Astrocyte (in vitro differentiated cells and primary cell): Measurements from ENCODE around the gene SPDEF. TPM values are rescaled to one million over a fixed set of nuclear protein-coding genes. Genes with fewer than 3 reads are reported as not detected.

ENCODE experiments used
- DNase-seq: peaks from one replicate; pipeline ENCODE4 v3.0.0-alpha.2; 2010; ENCODE audit warnings: low read depth
- FAIRE-seq: peaks from 2 replicates; lab custom pipeline; 2011; peaks lifted over from hg19 to GRCh38; lab: Jason Lieb, UNC
- H2AFZ ChIP-seq: 2 replicates; pipeline ENCODE4 v1.6.0; 2012; ENCODE audit warnings: low read depth, low read length, inconsistent platforms
- H3K27ac ChIP-seq: 2 replicates; pipeline ENCODE4 v1.5.1; 2011; ENCODE audit warnings: low read depth, low read length, inconsistent platforms
- H3K27me3 ChIP-seq: 2 replicates; pipeline ENCODE4 v1.6.0; 2011; ENCODE audit warnings: low read length, inconsistent platforms; ENCODE audit not compliant: insufficient read depth
- H3K36me3 ChIP-seq: 2 replicates; pipeline ENCODE4 v1.5.1; 2011; ENCODE audit warnings: low read length, inconsistent platforms; ENCODE audit not compliant: insufficient read depth
- H3K4me1 ChIP-seq: 2 replicates; pipeline ENCODE4 v1.5.1; 2011; ENCODE audit warnings: low read length, inconsistent platforms; ENCODE audit not compliant: insufficient read depth
- H3K4me2 ChIP-seq: 2 replicates; pipeline ENCODE4 v1.6.0; 2012; ENCODE audit warnings: low read length, inconsistent platforms
- H3K4me3 ChIP-seq: 2 replicates; pipeline ENCODE4 v1.5.1; 2011; ENCODE audit warnings: low read depth, mild to moderate bottlenecking, low read length, inconsistent platforms; ENCODE audit not compliant: insufficient read depth
- H3K79me2 ChIP-seq: 2 replicates; pipeline ENCODE4 v1.6.0; 2012; ENCODE audit warnings: mild to moderate bottlenecking, low read length, inconsistent platforms; ENCODE audit not compliant: insufficient read depth
- H3K9ac ChIP-seq: 2 replicates; pipeline ENCODE4 v1.6.0; 2012; ENCODE audit warnings: mild to moderate bottlenecking, low read length, inconsistent platforms
- H3K9me3 ChIP-seq: 2 replicates; pipeline ENCODE4 v1.5.1; 2012; ENCODE audit warnings: low read depth, mild to moderate bottlenecking, low read length, inconsistent platforms; ENCODE audit not compliant: insufficient read depth
- H4K20me1 ChIP-seq: 2 replicates; pipeline ENCODE4 v1.6.0; 2012; ENCODE audit warnings: low read length, inconsistent platforms; ENCODE audit not compliant: insufficient read depth
- H3K27ac Mint-ChIP-seq: one replicate; pipeline ENCODE4 v1.8.0; 2021; ENCODE audit warnings: mild to moderate bottlenecking, mixed read lengths; ENCODE audit not compliant: unreplicated experiment
- H3K27me3 Mint-ChIP-seq: one replicate; pipeline ENCODE4 v1.8.0; 2021; ENCODE audit warnings: low read depth, mixed read lengths; ENCODE audit not compliant: unreplicated experiment
- H3K36me3 Mint-ChIP-seq: one replicate; pipeline ENCODE4 v1.8.0; 2021; ENCODE audit warnings: low read depth, mixed read lengths; ENCODE audit not compliant: unreplicated experiment
- H3K4me1 Mint-ChIP-seq: one replicate; pipeline ENCODE4 v1.8.0; 2021; ENCODE audit warnings: low read depth, mixed read lengths; ENCODE audit not compliant: unreplicated experiment
- H3K4me3 Mint-ChIP-seq: one replicate; pipeline ENCODE4 v1.8.0; 2021; ENCODE audit warnings: mild to moderate bottlenecking, moderate library complexity, mixed read lengths; ENCODE audit not compliant: unreplicated experiment
- H3K9me3 Mint-ChIP-seq: one replicate; pipeline ENCODE4 v1.8.0; 2021; ENCODE audit warnings: mild to moderate bottlenecking, mixed read lengths; ENCODE audit not compliant: unreplicated experiment
- CTCF ChIP-seq: IDR thresholded peaks from 2 replicates; pipeline ENCODE4 v1.5.1; 2011; ENCODE audit warnings: low read depth, mild to moderate bottlenecking, inconsistent platforms, low read length, moderate library complexity; ENCODE audit not compliant: insufficient read depth
- EZH2 ChIP-seq: IDR thresholded peaks from 2 replicates; pipeline ENCODE4 v1.6.1; 2012; ENCODE audit warnings: mild to moderate bottlenecking, low read length, inconsistent platforms; ENCODE audit not compliant: insufficient read depth
- total RNA-seq: library from RNA; stranded (reverse); gene quantifications from 2 replicates; pipeline ENCODE4 v1.2.1, GENCODE V29; 2021

SPDEF gene
- total RNA-seq, 1 donor from 2014 or later, result 0.16 TPM

DNA sequence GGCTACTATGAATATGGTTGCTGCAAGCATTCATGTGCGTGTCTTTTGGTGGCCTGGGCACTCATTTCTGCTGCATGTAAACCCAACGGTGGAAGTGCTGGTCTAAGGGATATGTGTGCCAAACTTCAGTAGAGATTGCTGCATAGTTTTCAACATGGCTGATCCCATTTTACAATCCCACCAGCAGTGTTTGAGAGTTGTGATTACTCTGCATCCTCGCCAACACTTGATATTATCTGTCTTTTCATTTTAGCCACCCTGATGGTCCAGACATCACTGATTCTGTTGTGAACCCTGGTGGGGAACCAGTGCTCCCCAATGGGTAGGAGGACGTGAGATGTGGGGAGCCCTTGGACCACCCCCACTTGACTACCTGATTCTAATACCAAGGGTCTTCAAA is 62.8 kb downstream of the SPDEF start:
- H3K9me3 Mint-ChIP-seq, result no peaks in the 10 kb centered on the region

GRCh38 chr6:34491091-34491430 is 65.1 kb downstream of the SPDEF start:
- Histone ChIP-seq H2AFZ (no peak overlapping the region), H3K27ac (no peak overlapping the region), H3K4me1 (no peaks in the 10 kb centered on the region), H3K27me3 (peaks cover 2% of the 10 kb centered on the region), H3K79me2 (no peaks in the 10 kb centered on the region), H3K9ac (no peak overlapping the region), H3K4me2 (peak overlapping the region; percentile 19), H3K4me3 (no peak overlapping the region), H3K36me3 (no peaks in the 10 kb centered on the region), H4K20me1 (no peaks in the 10 kb centered on the region), H3K9me3 (no peaks in the 10 kb centered on the region)
- Mint-ChIP-seq H3K9me3 (no peaks in the 10 kb centered on the region), H3K4me3 (no peak overlapping the region), H3K4me1 (peaks cover 5% of the 10 kb centered on the region), H3K36me3 (no peaks in the 10 kb centered on the region), H3K27me3 (peaks cover 12% of the 10 kb centered on the region), H3K27ac (no peak overlapping the region)
- FAIRE-seq (no peak), DNase-seq (peak; percentile 39)
- TF ChIP-seq CTCF, result no peak
- no peak for TF ChIP-seq EZH2

More for the DNA sequence above, 62.8 kb downstream of the SPDEF start:
- Histone ChIP-seq H3K4me3 (no peak overlapping the region), H3K36me3 (no peaks in the 10 kb centered on the region), H3K9me3 (no peaks in the 10 kb centered on the region), H3K9ac (no peak overlapping the region), H2AFZ (no peak overlapping the region), H3K79me2 (no peaks in the 10 kb centered on the region), H4K20me1 (no peaks in the 10 kb centered on the region), H3K27ac (no peak overlapping the region), H3K4me1 (no peaks in the 10 kb centered on the region), H3K27me3 (peaks cover 2% of the 10 kb centered on the region), H3K4me2 (no peak overlapping the region)
- Mint-ChIP-seq H3K27me3 (peaks cover 12% of the 10 kb centered on the region), H3K4me3 (no peak overlapping the region), H3K36me3 (no peaks in the 10 kb centered on the region), H3K27ac (no peak overlapping the region), H3K4me1 (peaks cover 5% of the 10 kb centered on the region)
- no peak for TF ChIP-seq CTCF
- TF ChIP-seq EZH2, result no peak
- FAIRE-seq, result no peak
- no peak for DNase-seq

DNA sequence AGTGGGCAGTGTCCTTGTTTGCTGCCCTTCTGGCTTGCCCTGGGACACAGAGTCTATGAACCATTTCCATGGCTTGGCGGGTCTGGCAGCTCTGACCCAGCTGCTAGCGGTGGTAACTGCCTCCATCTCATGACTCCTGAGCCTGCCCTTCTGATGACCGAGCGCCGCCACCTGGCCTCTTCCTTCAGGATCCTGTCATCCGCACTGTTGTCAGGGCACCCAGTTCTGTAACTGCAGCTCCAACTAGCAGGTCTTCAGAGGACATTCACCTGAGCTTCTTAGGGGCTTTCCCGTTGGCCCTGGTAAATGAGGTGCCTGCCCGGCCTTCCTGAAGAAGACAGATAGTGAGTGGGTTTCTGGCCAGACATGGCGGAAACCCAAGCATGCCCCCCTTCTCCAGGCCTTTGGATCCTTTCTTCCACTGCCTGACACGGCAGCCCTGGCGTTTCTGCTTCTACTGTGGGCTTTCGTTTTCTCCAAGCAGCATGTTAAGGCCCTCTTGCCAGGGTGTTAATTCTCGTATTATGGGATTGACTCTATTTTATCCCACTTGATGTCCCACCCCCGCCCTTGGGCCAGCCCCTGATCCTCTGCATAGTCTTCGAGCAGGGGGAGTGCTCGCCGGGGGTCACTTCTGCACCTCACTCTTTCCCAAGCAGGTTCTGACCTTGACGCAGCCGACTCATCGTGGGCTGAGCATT is 65.6 kb downstream of the SPDEF start:
- DNase-seq (no peak), FAIRE-seq (no peak)
- no peaks in the 10 kb centered on the region for H4K20me1 ChIP-seq
- no peak overlapping the region for H3K27ac Mint-ChIP-seq
- H3K27ac ChIP-seq, result no peak overlapping the region
- peaks cover 2% of the 10 kb centered on the region for H3K27me3 ChIP-seq
- H2AFZ ChIP-seq, result no peak overlapping the region
- no peaks in the 10 kb centered on the region for H3K36me3 ChIP-seq
- peaks cover 5% of the 10 kb centered on the region for H3K4me1 Mint-ChIP-seq
- TF ChIP-seq EZH2 (no peak), CTCF (no peak)
- no peaks in the 10 kb centered on the region for H3K36me3 Mint-ChIP-seq
- H3K9me3 Mint-ChIP-seq, result no peaks in the 10 kb centered on the region
- no peaks in the 10 kb centered on the region for H3K4me1 ChIP-seq
- H3K27me3 Mint-ChIP-seq, result peaks cover 12% of the 10 kb centered on the region
- no peak overlapping the region for H3K4me2 ChIP-seq
- no peak overlapping the region for H3K9ac ChIP-seq
- no peaks in the 10 kb centered on the region for H3K9me3 ChIP-seq
- no peak overlapping the region for H3K4me3 ChIP-seq
- no peak overlapping the region for H3K4me3 Mint-ChIP-seq
- H3K79me2 ChIP-seq, result no peaks in the 10 kb centered on the region
